Measurements from ENCODE around the gene POLR1G.

Gene POLR1G

DNA sequence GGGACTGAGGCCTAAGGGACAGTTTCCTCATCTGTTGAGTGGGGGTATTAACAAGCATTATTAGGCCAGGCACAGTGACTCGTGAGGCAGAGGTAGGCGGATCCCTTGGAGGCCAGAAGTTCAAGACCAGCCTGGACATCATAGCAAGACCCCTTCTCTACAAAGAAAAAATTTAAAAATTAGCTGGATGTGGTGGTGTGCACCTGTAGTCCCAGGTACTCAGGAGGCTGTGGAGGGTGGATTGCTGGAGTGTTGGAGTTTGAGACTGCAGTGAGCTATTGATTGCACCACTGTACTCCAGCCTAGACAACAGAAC, 50.0 kb downstream of the POLR1G start:
- no peak for DNase-seq (ENCODE audit: low read depth in 2 of 2)
- TF ChIP-seq, protein P1, sequence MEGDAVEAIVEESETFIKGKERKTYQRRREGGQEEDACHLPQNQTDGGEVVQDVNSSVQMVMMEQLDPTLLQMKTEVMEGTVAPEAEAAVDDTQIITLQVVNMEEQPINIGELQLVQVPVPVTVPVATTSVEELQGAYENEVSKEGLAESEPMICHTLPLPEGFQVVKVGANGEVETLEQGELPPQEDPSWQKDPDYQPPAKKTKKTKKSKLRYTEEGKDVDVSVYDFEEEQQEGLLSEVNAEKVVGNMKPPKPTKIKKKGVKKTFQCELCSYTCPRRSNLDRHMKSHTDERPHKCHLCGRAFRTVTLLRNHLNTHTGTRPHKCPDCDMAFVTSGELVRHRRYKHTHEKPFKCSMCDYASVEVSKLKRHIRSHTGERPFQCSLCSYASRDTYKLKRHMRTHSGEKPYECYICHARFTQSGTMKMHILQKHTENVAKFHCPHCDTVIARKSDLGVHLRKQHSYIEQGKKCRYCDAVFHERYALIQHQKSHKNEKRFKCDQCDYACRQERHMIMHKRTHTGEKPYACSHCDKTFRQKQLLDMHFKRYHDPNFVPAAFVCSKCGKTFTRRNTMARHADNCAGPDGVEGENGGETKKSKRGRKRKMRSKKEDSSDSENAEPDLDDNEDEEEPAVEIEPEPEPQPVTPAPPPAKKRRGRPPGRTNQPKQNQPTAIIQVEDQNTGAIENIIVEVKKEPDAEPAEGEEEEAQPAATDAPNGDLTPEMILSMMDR (IDR thresholded peaks at IDR 0.05; ENCODE audit: low read depth, low read length): no peak
- H3K4me3 ChIP-seq (replicated peaks in 1 of 2; ENCODE audit: low read depth in 2 of 2, low read length in 2 of 2): no peak overlapping the region

DNA sequence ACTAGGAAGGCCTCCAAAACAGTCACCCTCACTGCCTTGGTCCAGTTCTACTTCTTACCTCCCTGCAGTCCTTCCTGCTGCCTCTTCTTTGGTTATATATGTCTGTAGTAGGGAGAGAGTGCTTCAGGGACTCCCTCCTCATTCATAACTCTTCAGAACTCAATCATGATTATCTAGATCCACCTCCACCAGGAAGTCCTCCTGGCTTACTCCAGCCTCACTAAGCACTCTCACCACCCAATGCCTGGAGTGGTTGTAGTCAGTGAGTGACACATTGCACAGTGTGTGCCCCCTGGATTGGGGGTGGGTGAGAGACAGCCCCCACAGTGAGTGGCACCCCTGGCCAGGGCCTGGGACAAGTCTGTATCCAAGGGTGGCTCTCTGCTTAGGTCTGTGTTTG, 51.3 kb downstream of the POLR1G start:
- DNase-seq (ENCODE audit: low read depth in 2 of 2): no peak
- no peak overlapping the region for H3K4me3 ChIP-seq (replicated peaks in 1 of 2; ENCODE audit: low read depth in 2 of 2, low read length in 2 of 2)
- TF ChIP-seq, protein P1 (IDR thresholded peaks at IDR 0.05; ENCODE audit: low read depth, low read length): no peak

Measured in cardiac fibroblast (primary cell).